ENCODE data around the gene SLITRK3.

GRCh38 chr3:165192610-165193192 is 3.5 kb downstream of the SLITRK3 start:
- TF ChIP-seq, protein P1, sequence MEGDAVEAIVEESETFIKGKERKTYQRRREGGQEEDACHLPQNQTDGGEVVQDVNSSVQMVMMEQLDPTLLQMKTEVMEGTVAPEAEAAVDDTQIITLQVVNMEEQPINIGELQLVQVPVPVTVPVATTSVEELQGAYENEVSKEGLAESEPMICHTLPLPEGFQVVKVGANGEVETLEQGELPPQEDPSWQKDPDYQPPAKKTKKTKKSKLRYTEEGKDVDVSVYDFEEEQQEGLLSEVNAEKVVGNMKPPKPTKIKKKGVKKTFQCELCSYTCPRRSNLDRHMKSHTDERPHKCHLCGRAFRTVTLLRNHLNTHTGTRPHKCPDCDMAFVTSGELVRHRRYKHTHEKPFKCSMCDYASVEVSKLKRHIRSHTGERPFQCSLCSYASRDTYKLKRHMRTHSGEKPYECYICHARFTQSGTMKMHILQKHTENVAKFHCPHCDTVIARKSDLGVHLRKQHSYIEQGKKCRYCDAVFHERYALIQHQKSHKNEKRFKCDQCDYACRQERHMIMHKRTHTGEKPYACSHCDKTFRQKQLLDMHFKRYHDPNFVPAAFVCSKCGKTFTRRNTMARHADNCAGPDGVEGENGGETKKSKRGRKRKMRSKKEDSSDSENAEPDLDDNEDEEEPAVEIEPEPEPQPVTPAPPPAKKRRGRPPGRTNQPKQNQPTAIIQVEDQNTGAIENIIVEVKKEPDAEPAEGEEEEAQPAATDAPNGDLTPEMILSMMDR (IDR thresholded peaks at IDR 0.05): no peak
- TF ChIP-seq POLR2A (IDR thresholded peaks at IDR 0.05): no peak

Data from transverse colon (tissue), 3 donors.